GM18868 (cell line): Measurements from ENCODE around the gene ELOVL2.
A peak's percentile ranks its signal among the peaks of the same experiment; 100 is the strongest.
"Not testable (repeated sequence)": the region's sequence is repeated elsewhere in the genome, so short reads cannot be mapped to it uniquely, and the experiment has no call there.

Source experiments
- ATAC-seq: cut with Tn5 transposase; IDR thresholded peaks from one replicate; pipeline ENCODE4 v1.9.1; 2021; ENCODE audit warnings: mild to moderate bottlenecking, moderate library complexity; ENCODE audit not compliant: unreplicated experiment

Gene ELOVL2

DNA sequence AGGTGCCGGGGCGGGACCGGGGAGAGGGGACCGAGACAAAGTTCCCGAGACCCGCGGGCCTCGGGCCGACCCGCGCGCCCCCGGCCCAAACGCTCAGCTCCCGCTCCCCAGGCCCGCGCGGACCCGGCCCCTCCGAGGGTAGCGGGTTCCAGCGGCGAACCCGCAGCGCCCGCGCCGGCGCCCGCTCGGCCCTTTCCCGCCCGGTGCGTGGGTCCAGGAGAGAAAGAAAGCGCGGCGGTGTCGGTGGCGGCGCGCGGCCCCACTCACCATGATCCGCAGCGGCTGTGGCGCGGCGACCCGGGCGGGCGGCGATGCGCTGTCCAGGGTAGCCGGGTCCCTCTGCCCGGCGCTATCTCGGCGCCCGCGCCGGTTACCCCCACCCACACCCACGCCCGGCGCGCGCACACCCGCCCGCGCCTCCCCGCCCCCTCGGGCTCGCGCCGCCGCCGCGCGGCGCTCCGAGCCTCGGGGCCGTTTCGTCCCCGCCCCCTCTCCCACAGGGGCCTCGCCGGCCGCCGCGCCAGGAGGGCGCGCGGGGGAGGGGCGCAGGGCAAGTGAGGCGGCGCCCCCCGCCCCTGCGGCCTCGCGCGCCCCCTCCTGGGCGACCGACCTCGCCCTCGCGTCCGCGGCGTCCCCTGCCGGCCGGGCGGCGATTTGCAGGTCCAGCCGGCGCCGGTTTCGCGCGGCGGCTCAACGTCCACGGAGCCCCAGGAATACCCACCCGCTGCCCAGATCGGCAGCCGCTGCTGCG, at the start of gene ELOVL2:
TSS of gene ELOVL2 (minus strand) at position 345 of the 751 bp plus-strand sequence. CDS start at position 270, 75 bp downstream.
- ATAC-seq, result peak; percentile 60

DNA sequence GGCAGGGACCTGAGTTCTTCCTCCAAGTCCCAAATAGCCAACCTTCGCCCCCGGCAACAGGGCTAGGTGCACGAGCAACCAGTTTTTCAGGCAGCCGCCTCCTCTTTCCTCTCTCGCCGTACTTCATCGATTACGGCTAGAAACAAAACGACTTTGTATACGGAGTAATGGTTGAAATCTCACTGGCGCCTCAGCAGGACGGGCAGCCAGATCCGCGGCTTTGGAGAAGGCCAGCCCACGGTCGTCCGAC, 49.2 kb upstream of the ELOVL2 start:
- ATAC-seq, result peak; percentile 13

DNA sequence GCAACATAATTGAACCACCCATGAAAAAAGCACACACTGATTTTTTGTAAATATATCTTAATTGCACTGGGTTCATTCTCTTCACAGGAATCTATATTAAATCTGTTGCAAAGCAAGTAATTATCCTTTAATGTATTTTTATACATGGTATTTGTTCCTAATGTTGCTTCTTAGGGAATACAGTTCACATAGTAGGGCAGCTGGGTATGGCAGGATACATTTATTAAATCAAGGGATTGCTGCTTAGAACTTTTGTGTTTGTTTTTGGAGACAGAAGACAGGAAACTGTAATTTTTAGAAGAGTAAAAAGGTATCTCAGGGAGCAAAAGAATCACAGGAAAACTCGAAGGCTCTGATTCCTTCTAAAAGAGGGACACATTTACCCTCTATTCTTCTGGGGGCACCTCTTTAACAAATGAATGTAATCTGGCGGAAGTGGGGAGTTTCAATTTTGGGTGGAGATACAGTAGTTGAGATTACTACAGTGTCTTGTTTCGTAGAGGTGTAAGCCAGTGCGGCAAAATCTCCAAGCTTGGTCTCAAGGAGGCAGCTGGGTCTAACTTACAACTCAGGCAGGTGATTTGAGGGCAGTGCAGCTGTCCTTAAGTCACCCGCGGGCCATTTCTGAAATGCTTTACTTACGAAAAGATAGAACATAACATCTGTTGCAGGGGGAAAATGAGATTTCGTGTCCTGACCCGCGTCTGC, 48.7 kb upstream of the ELOVL2 start:
- ATAC-seq, result peak; percentile 31

- not testable (repeated sequence) for ATAC-seq
Observed at GRCh38 chr6:11091141-11091540, 47.0 kb upstream of the ELOVL2 start.

- no peak for ATAC-seq
Observed at GRCh38 chr6:11089695-11090094, 45.6 kb upstream of the ELOVL2 start.

DNA sequence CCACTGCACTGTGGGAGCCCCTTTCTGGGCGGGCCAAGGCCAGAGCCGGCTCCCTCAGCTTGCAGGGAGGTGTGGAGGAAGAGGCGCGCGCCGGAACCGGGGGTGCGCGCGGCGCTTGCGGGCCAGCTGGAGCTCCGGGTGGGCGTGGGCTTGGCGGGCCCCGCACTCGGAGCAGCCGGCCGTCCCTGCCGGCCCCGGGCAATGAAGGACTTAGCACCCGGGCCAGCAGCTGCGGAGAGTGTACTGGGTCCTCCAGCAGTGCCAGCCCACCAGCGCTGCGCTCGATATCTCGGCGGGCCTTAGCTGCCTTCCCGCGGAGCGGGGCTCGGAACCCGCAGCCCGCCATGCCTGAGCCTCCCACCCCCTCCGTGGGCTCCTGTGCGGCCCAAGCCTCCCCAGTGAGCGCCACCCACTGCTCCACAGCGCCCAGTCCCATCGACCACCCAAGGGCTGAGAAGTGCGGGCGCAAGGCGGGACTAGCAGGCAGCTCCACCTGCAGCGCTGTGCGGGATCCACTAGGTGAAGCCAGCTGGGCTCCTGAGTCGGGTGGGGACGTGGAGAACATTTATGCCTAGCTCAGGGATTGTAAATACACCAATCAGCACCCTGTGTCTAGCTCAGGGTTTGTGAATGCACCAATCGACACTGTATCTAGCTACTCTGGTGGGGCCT, 43.2 kb upstream of the ELOVL2 start:
- not testable (repeated sequence) for ATAC-seq

DNA sequence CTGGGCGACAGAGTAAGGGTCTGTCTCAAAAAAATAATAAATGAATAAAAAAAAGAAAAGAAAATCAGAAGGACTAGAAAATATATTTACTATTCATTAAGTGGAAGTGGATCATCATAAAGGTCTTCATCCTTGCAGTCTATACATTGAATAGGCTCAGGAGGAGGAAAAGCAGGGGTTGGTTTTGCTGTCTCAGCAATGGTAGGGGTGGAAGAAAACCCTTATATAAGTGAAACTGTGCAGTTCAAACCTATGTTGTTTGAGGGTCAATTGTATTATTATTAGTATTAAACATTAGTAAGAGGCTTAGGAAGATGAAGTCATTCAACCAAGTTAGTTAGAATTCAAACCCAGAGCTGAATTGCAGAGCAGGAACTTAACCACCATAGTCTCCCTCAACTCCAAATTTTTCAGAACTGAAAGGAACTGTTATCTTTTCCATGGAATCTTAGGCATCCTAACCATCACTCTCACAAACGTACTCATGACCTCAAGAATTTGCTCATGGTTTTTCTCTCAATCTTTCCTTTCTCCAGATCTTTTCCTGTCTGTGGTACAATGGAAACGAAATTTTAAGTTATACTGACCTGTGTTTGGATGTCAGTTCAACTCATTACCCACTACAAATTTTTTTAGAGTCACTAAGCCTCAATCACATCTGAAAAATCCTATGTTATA, 41.8 kb upstream of the ELOVL2 start:
- no peak for ATAC-seq

DNA sequence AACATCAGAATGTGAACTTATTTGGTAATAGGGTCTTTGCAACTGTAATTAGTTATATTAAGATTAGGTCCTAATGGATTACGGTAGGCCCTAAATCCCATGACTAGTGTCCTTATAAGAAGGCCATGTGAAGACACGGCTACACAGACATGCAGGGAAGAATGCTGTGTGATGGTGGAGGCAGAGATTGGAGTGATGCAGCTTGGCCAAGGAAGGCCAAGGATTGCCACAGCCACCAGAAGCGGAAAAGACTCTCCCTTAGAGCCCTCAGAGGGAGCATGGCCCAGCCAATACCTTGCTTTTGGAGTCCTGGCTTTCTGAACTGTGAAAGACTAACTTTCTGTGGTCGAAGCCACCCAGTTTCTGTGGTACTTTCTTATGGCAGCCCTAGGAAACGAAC, 39.9 kb upstream of the ELOVL2 start:
- ATAC-seq, result no peak

DNA sequence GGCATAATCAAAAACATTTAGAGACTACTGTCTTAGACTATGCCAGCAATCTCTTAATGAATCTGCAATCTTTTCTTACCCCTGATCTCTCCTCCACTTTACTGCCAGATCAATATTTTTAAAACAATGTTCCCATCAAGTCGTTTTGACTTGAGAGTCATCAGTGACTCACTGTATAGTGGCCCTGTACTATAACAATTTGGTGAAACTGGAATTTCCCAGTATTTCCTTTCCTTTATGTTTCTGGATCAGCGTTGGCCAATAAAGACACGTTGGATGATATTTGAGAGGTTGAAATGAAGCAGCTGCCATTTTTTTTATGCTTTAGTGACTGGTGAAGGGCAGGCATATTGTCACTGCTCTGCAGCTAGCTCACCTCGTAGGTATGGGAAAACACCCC, 39.4 kb upstream of the ELOVL2 start:
- ATAC-seq, result no peak

GRCh38 chr6:11080296-11080695, 36.2 kb upstream of the ELOVL2 start:
- no peak for ATAC-seq

GRCh38 chr6:11078266-11078665, 34.2 kb upstream of the ELOVL2 start:
- ATAC-seq, result no peak

- no peak for ATAC-seq
Observed at GRCh38 chr6:11076540-11076939, 32.4 kb upstream of the ELOVL2 start.

- no peak for ATAC-seq
Observed at GRCh38 chr6:11072101-11072500, 28.0 kb upstream of the ELOVL2 start.

DNA sequence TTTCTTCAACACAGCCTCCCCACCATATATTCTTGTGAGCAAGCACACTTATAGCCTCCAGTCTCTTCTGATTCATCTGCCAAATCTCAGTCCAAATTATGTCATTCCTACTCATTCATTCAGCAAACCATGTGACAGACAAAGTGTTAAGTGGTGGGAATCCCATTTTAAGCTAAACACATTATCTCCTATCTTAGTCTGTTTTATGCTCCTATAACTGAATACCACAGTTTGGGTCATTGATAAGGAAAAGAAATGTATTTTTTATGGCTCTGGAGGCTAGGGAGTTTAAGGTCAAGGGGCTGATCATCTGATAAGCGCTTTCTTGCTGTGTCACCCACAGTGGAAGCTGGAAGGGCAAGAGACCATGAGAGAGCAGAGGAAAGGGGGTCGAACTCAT, 25.7 kb upstream of the ELOVL2 start:
- ATAC-seq, result no peak

DNA sequence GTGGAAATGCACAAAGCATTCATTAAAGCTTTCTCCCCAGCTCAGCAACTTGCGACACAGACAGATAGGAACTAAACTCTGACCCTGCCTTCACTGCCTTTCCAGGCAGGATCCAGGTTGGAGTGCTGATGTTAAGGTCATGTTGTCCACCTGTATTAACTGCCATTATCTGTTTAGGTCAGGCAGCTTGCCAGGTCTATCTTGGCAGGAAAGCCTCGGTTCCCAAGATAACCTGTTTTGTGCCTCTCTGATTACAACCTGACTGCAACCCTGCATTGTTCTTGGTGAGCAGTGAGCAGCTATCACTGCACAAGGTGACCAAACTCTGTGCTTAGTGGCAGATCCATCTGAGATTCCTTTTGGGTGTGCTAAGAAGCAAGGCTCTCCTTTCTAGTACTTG, 23.2 kb upstream of the ELOVL2 start:
- no peak for ATAC-seq

GRCh38 chr6:11066505-11067347, 22.6 kb upstream of the ELOVL2 start:
- no peak for ATAC-seq

DNA sequence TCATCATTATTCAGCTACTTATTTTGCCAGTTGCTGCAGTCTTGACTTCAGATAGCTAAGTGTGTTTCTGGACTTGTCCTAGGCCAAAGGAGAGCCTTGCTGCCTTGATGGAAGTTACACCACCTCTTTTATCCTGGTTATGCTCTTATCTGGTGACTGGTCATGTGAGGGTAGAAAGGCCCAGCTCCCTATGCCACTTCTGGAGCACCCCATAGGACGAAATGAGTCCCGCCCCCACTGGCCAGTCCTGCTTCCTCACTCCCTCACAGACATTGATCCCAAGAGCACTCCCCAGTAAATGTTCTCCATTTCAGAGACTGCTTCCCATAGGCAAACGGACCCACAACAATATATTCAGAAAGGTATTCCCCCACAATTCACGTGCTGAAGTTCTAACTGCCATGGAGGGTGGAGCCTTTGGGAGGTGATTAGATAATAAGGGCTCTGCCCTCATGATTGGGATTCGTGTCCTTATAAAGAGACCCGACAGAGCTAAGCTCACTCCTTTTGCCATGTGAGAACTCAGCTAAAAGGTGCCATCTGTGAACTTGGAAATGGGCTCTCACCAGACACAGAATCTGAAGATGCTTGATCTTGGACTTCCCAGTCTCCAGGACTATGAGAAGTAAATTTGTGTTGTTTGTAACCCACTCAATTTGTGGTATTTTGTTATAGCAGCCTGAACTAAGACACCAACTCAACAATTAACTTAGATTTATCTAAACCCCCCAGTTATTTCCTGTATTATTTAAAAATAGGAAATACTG, 21.5 kb upstream of the ELOVL2 start:
- ATAC-seq, result no peak

GRCh38 chr6:11064836-11065235, 20.7 kb upstream of the ELOVL2 start:
- no peak for ATAC-seq

GRCh38 chr6:11062715-11063114, 18.6 kb upstream of the ELOVL2 start:
- ATAC-seq, result no peak

- ATAC-seq, result no peak
Observed at GRCh38 chr6:11062083-11062482, 18.0 kb upstream of the ELOVL2 start.
